ENCODE measurements around the gene GNG2.
A peak's percentile ranks its signal among the peaks of the same experiment; 100 is the strongest.

The GNG2 gene

GRCh38 chr14:51845811-51846210, 14.6 kb upstream of the GNG2 start:
- peak; percentile 40; the same call in 1 of the 3 replicates for ATAC-seq (ENCODE audit: low read depth)
- TF ChIP-seq CTCF (IDR thresholded peaks at IDR 0.05; ENCODE audit: poor library complexity, severe bottlenecking): no peak
- Histone ChIP-seq H3K4me1 (ENCODE audit: insufficient read depth, poor library complexity, severe bottlenecking) (no peaks in the 10 kb centered on the region), H3K36me3 (ENCODE audit: low read depth) (no peaks in the 10 kb centered on the region), H3K4me3 (ENCODE audit: severe bottlenecking) (no peak overlapping the region), H3K27me3 (ENCODE audit: insufficient read depth, poor library complexity, severe bottlenecking) (peaks cover 4% of the 10 kb centered on the region), H3K27ac (ENCODE audit: poor library complexity, severe bottlenecking) (no peak overlapping the region), H3K9me3 (ENCODE audit: severe bottlenecking) (no peaks in the 10 kb centered on the region)
- no peak for DNase-seq (ENCODE audit: low spot score)

GRCh38 chr14:51846631-51847488, 13.6 kb upstream of the GNG2 start:
- Histone ChIP-seq H3K4me1 (ENCODE audit: insufficient read depth, poor library complexity, severe bottlenecking) (no peaks in the 10 kb centered on the region), H3K4me3 (ENCODE audit: severe bottlenecking) (no peak overlapping the region), H3K27me3 (ENCODE audit: insufficient read depth, poor library complexity, severe bottlenecking) (no peaks in the 10 kb centered on the region), H3K27ac (ENCODE audit: poor library complexity, severe bottlenecking) (no peak overlapping the region), H3K36me3 (ENCODE audit: low read depth) (no peaks in the 10 kb centered on the region), H3K9me3 (ENCODE audit: severe bottlenecking) (no peaks in the 10 kb centered on the region)
- ATAC-seq (ENCODE audit: low read depth) (no peak), DNase-seq (ENCODE audit: low spot score) (no peak)
- TF ChIP-seq CTCF (IDR thresholded peaks at IDR 0.05; ENCODE audit: poor library complexity, severe bottlenecking): no peak

- no peaks in the 10 kb centered on the region for H3K9me3 ChIP-seq (ENCODE audit: severe bottlenecking)
- H3K27ac ChIP-seq (ENCODE audit: poor library complexity, severe bottlenecking): no peak overlapping the region
- no peak for DNase-seq (ENCODE audit: low spot score)
- no peaks in the 10 kb centered on the region for H3K27me3 ChIP-seq (ENCODE audit: insufficient read depth, poor library complexity, severe bottlenecking)
- ATAC-seq (ENCODE audit: low read depth): no peak
- H3K36me3 ChIP-seq (ENCODE audit: low read depth): no peaks in the 10 kb centered on the region
- no peak overlapping the region for H3K4me3 ChIP-seq (ENCODE audit: severe bottlenecking)
- TF ChIP-seq CTCF (IDR thresholded peaks at IDR 0.05; ENCODE audit: poor library complexity, severe bottlenecking): no peak
- H3K4me1 ChIP-seq (ENCODE audit: insufficient read depth, poor library complexity, severe bottlenecking): no peaks in the 10 kb centered on the region
Observed at GRCh38 chr14:51847489-51847796, 13.0 kb upstream of the GNG2 start.

- ATAC-seq (ENCODE audit: low read depth): peak; percentile 37; the same call in 2 of the 3 replicates
- Histone ChIP-seq H3K27ac (ENCODE audit: poor library complexity, severe bottlenecking) (no peak overlapping the region), H3K9me3 (ENCODE audit: severe bottlenecking) (no peaks in the 10 kb centered on the region), H3K4me3 (ENCODE audit: severe bottlenecking) (no peak overlapping the region), H3K27me3 (ENCODE audit: insufficient read depth, poor library complexity, severe bottlenecking) (no peaks in the 10 kb centered on the region), H3K36me3 (ENCODE audit: low read depth) (no peaks in the 10 kb centered on the region), H3K4me1 (ENCODE audit: insufficient read depth, poor library complexity, severe bottlenecking) (no peaks in the 10 kb centered on the region)
- no peak for TF ChIP-seq CTCF (IDR thresholded peaks at IDR 0.05; ENCODE audit: poor library complexity, severe bottlenecking)
- no peak for DNase-seq (ENCODE audit: low spot score)
Observed at GRCh38 chr14:51848120-51848519, 12.3 kb upstream of the GNG2 start.

GRCh38 chr14:51849097-51849496, 11.3 kb upstream of the GNG2 start:
- H3K27ac ChIP-seq (ENCODE audit: poor library complexity, severe bottlenecking): no peak overlapping the region
- H3K9me3 ChIP-seq (ENCODE audit: severe bottlenecking): no peaks in the 10 kb centered on the region
- no peak for DNase-seq (ENCODE audit: low spot score)
- 0 out of 3 replicates have a peak, but pooled peaks have one; percentile 28 for ATAC-seq (ENCODE audit: low read depth)
- no peaks in the 10 kb centered on the region for H3K36me3 ChIP-seq (ENCODE audit: low read depth)
- no peak for TF ChIP-seq CTCF (IDR thresholded peaks at IDR 0.05; ENCODE audit: poor library complexity, severe bottlenecking)
- H3K27me3 ChIP-seq (ENCODE audit: insufficient read depth, poor library complexity, severe bottlenecking): no peaks in the 10 kb centered on the region
- no peaks in the 10 kb centered on the region for H3K4me1 ChIP-seq (ENCODE audit: insufficient read depth, poor library complexity, severe bottlenecking)
- H3K4me3 ChIP-seq (ENCODE audit: severe bottlenecking): no peak overlapping the region

Measured in RWPE2 (cell line).